GM23338 (cell line): ENCODE data around the gene APMAP. TPM values are rescaled to one million over a fixed set of nuclear protein-coding genes. Genes with fewer than 3 reads are reported as not detected.

Source experiments
- ATAC-seq: fragments of 200-7000 bp; cut with Tn5 transposase; 3 replicates; pipeline ENCODE4 v1.9.1; 2020
- DNase-seq: peaks from one replicate; pipeline ENCODE4 v3.0.0-alpha.2; 2015; ENCODE audit warnings: low spot score
- H2AFZ ChIP-seq: fragments of 200-600 bp; sonication (generic); 2 replicates; pipeline ENCODE4 v1.8.0; 2016; ENCODE audit warnings: antibody characterized with exemption, mild to moderate bottlenecking, moderate library complexity
- H3F3A ChIP-seq: fragments of 200-600 bp; sonication (generic); replicated peaks from 2 replicates; pipeline ENCODE4 v1.8.0; 2017; ENCODE audit warnings: antibody characterized with exemption, mixed run types, low read depth
- H3K27ac ChIP-seq: fragments of 200-600 bp; sonication (generic); 2 replicates; pipeline ENCODE4 v1.6.1; 2016; ENCODE audit warnings: low read depth
- H3K27me3 ChIP-seq: fragments of 200-600 bp; sonication (generic); 2 replicates; pipeline ENCODE4 v1.8.0; 2016; ENCODE audit warnings: mild to moderate bottlenecking, mixed run types, moderate library complexity; ENCODE audit not compliant: insufficient read depth
- H3K36me3 ChIP-seq: fragments of 200-600 bp; sonication (generic); 2 replicates; pipeline ENCODE4 v1.8.0; 2016; ENCODE audit warnings: mild to moderate bottlenecking; ENCODE audit not compliant: insufficient read depth
- H3K4me1 ChIP-seq: fragments of 200-600 bp; sonication (generic); 2 replicates; pipeline ENCODE4 v1.8.0; 2016; ENCODE audit warnings: mild to moderate bottlenecking, moderate library complexity; ENCODE audit not compliant: insufficient read depth
- H3K4me2 ChIP-seq: fragments of 200-600 bp; sonication (generic); 2 replicates; pipeline ENCODE4 v1.7.1; 2017; ENCODE audit warnings: mixed run types
- H3K4me3 ChIP-seq: fragments of 200-600 bp; sonication (generic); 2 replicates; pipeline ENCODE4 v1.6.1; 2016; ENCODE audit warnings: mixed run types
- H3K79me2 ChIP-seq: fragments of 200-600 bp; sonication (generic); replicated peaks from 2 replicates; pipeline ENCODE4 v1.8.0; 2017; ENCODE audit warnings: mild to moderate bottlenecking; ENCODE audit not compliant: insufficient read depth
- H3K9me2 ChIP-seq: fragments of 200-600 bp; sonication (generic); 2 replicates; pipeline ENCODE4 v1.8.0; 2017; ENCODE audit not compliant: insufficient read depth
- H4K20me1 ChIP-seq: fragments of 200-600 bp; sonication (generic); replicated peaks from 2 replicates; pipeline ENCODE4 v1.8.0; 2017; ENCODE audit warnings: mild to moderate bottlenecking; ENCODE audit not compliant: insufficient read depth
- H3K27ac Mint-ChIP-seq: 2 replicates; pipeline ENCODE4 v1.8.0; 2020; ENCODE audit warnings: inconsistent platforms, mild to moderate bottlenecking, moderate library complexity, mixed read lengths
- H3K27me3 Mint-ChIP-seq: 3 replicates; pipeline ENCODE4 v1.8.0; 2022; ENCODE audit warnings: low read depth, mild to moderate bottlenecking, moderate library complexity, mixed read lengths, inconsistent platforms; ENCODE audit not compliant: insufficient read depth, poor library complexity
- H3K36me3 Mint-ChIP-seq: 3 replicates; pipeline ENCODE4 v1.8.0; 2021; ENCODE audit warnings: low read depth, mild to moderate bottlenecking, inconsistent platforms, moderate library complexity, mixed read lengths
- H3K4me1 Mint-ChIP-seq: 3 replicates; pipeline ENCODE4 v1.8.0; 2020; ENCODE audit warnings: mild to moderate bottlenecking, inconsistent platforms, mixed read lengths
- H3K4me3 Mint-ChIP-seq: 3 replicates; pipeline ENCODE4 v1.8.0; 2021; ENCODE audit warnings: moderate library complexity, mild to moderate bottlenecking, inconsistent platforms, mixed read lengths
- H3K9me3 Mint-ChIP-seq: 3 replicates; pipeline ENCODE4 v1.8.0; 2020; ENCODE audit warnings: moderate library complexity, mild to moderate bottlenecking, inconsistent platforms, mixed read lengths
- CREB1 ChIP-seq: fragments of 250-450 bp; sonication (Bioruptor Pico); IDR thresholded peaks from 2 replicates; pipeline ENCODE4 v1.5.0; 2020; ENCODE audit warnings: low read depth, mild to moderate bottlenecking, moderate library complexity
- CTCF ChIP-seq, 2 experiments: fragments of 200-600 bp in 1 of 2; sonication (generic) in 1 of 2; conservative IDR thresholded peaks; 2 replicates each; pipeline versions ENCODE4 v1.5.1 to v1.6.1; 2016 to 2017; ENCODE audit warnings: antibody characterized with exemption in 2 of 2, low read depth in 2 of 2, mild to moderate bottlenecking in 2 of 2, moderate library complexity in 1 of 2
- ETS1 ChIP-seq: IDR thresholded peaks from 2 replicates; pipeline ENCODE4 v1.6.1; 2016; ENCODE audit warnings: antibody characterized with exemption
- EZH2 ChIP-seq: fragments of 200-600 bp; sonication (generic); IDR thresholded peaks from one replicate; pipeline ENCODE4 v1.8.0; 2017; ENCODE audit warnings: antibody characterized with exemption, mild to moderate bottlenecking, low read depth; ENCODE audit not compliant: unreplicated experiment
- EZH2phosphoT487 ChIP-seq: fragments of 200-600 bp; sonication (generic); IDR thresholded peaks from one replicate; pipeline ENCODE4 v1.8.1; 2018; ENCODE audit warnings: antibody characterized with exemption; ENCODE audit not compliant: unreplicated experiment
- JUNB ChIP-seq: IDR thresholded peaks from one replicate; pipeline ENCODE4 v1.6.1; 2016; ENCODE audit warnings: antibody characterized with exemption; ENCODE audit not compliant: unreplicated experiment
- NANOG ChIP-seq: IDR thresholded peaks from 2 replicates; pipeline ENCODE4 v1.6.1; 2016; ENCODE audit warnings: antibody characterized with exemption, borderline replicate concordance
- POLR2AphosphoS5 ChIP-seq: IDR thresholded peaks from 2 replicates; pipeline ENCODE4 v1.6.1; 2016; ENCODE audit warnings: antibody characterized with exemption, low read depth
- STAT1 ChIP-seq: IDR thresholded peaks from one replicate; pipeline ENCODE4 v1.6.1; 2016; ENCODE audit warnings: antibody characterized with exemption; ENCODE audit not compliant: unreplicated experiment
- ZNF114 ChIP-seq: fragments of 250-450 bp; sonication (Bioruptor Pico); IDR thresholded peaks from 2 replicates; pipeline ENCODE4 v1.5.0; 2020; ENCODE audit warnings: mild to moderate bottlenecking, moderate library complexity
- ZNF331 ChIP-seq: fragments of 250-450 bp; sonication (Bioruptor Pico); IDR thresholded peaks from 2 replicates; pipeline ENCODE4 v1.5.0; 2020; ENCODE audit warnings: low read depth, mild to moderate bottlenecking, moderate library complexity
- ZNF462 ChIP-seq: fragments of 250-450 bp; sonication (Bioruptor Pico); IDR thresholded peaks from 2 replicates; pipeline ENCODE4 v1.5.0; 2020; ENCODE audit warnings: mild to moderate bottlenecking, moderate library complexity
- polyA plus RNA-seq: library from polyadenylated mRNA; unstranded; fragments of >200 nt; fragmentation: Nextera tagmentation; extraction: Ambion mirVana; gene quantifications from 2 replicates; pipeline ENCODE4 v1.2.1, GENCODE V29; 2016
- total RNA-seq: library from RNA; depleted of rRNA; stranded (reverse); fragments of >200 nt; shearing (Covaris generic); gene quantifications from 2 replicates; pipeline ENCODE4 v1.2.3, GENCODE V29; 2014

APMAP gene
- total and polyA plus RNA-seq, 2 experiments from 2014 or later: 31.7 to 72.3 TPM

- peaks cover 32% of the 10 kb centered on the region for H3K36me3 Mint-ChIP-seq
- H3K4me3 Mint-ChIP-seq: no peak overlapping the region
- Histone ChIP-seq H3K9me2 (no peaks in the 10 kb centered on the region), H3K27me3 (no peaks in the 10 kb centered on the region), H3F3A (no peaks in the 10 kb centered on the region), H3K79me2 (no peaks in the 10 kb centered on the region), H3K36me3 (peaks cover 7% of the 10 kb centered on the region), H3K4me3 (no peak overlapping the region), H2AFZ (no peak overlapping the region), H3K4me2 (no peak overlapping the region), H3K27ac (no peak overlapping the region), H4K20me1 (no peaks in the 10 kb centered on the region; the same call in 1 of the 2 replicates), H3K4me1 (no peaks in the 10 kb centered on the region)
- ATAC-seq (no peak), DNase-seq (no peak)
- peaks cover 4% of the 10 kb centered on the region for H3K27me3 Mint-ChIP-seq
- H3K27ac Mint-ChIP-seq: no peak overlapping the region
- H3K4me1 Mint-ChIP-seq: no peaks in the 10 kb centered on the region
- H3K9me3 Mint-ChIP-seq: no peaks in the 10 kb centered on the region; the same call in 2 of the 3 replicates
- TF ChIP-seq ZNF462: no peak
- no peak for TF ChIP-seq ZNF114 (CRISPR knock-in tag)
- no peak for TF ChIP-seq NANOG
- no peak for TF ChIP-seq EZH2
- no peak for TF ChIP-seq STAT1
- no peak for TF ChIP-seq ETS1
- TF ChIP-seq ZNF331 (CRISPR knock-in tag): no peak
- no peak for TF ChIP-seq EZH2phosphoT487
- TF ChIP-seq POLR2AphosphoS5: no peak
- TF ChIP-seq JUNB: no peak
- no peak for TF ChIP-seq CREB1 (CRISPR knock-in tag)
- TF ChIP-seq CTCF (conservative IDR thresholded peaks at IDR 0.05; ENCODE audit: low read depth in 2 of 2): no peak
Observed at GRCh38 chr20:24961384-24962181, 31.0 kb downstream of the APMAP start.
